Activated effector memory CD4-positive, alpha-beta T cell treated with anti-CD3 and anti-CD28 coated beads, Interleukin-2, amount 50 U/mL, for 16 hours (primary cell): ENCODE data around the gene ABL2.

Experiments
- DNase-seq: peaks from one replicate; pipeline ENCODE4 v3.0.0-alpha.2; 2020

The ABL2 gene

DNA sequence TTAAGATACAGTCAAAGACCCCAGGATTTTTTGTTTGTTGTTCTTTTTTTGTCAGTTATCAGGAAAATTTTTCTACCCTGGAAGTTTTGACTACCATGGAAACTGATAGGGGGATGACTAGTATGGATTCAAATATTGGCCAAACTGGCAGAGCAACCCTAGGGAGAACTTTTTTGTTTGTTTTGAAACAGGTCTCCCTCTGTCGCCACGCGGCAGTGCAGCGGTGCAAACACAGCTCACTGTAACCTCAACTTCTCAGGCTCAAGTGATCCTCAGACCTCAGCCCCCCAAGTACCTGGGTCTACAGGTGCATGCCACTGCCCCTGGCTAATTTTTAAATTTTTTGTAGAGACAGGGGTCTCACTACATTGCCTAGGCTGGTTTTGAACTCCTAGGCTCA is 101.0 kb downstream of the ABL2 start:
- no peak for DNase-seq

GRCh38 chr1:179127163-179127895 is 102.1 kb downstream of the ABL2 start:
- no peak for DNase-seq

DNA sequence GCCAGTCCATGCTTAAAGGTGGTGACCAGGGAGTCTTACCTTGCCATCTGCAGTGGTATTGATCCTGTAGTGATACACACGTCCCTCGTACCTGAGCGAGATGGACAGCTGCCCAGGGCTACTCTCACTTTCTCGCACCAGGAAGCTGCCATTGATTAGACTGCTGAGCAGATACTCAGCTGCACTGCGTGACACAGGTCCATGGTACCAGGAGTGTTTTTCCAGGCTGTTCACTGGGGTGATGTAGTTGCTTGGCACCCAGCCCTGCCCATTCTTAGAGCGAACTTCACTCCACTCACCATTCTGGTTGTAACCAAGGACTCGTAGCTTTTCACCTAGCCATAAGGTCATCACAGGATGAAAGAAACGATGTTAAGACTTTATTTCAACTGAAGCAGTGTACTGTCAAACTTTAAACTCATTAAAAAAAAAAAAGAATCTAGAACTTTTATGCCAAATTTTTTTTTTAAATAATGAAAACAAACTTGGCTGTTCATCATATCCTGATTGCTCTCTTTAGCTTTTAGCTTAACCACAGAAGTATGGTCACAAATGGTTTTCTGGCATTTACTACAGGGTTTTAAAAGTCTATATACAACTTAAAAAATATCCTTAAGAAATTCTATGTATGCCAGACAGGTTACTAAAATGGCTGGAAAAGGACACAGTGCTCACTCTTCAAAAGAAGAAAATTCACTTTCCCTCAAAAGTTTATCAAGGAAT is 103.0 kb downstream of the ABL2 start:
- DNase-seq, result no peak

- no peak for DNase-seq
Observed at GRCh38 chr1:179124873-179125272, 104.6 kb downstream of the ABL2 start.

DNA sequence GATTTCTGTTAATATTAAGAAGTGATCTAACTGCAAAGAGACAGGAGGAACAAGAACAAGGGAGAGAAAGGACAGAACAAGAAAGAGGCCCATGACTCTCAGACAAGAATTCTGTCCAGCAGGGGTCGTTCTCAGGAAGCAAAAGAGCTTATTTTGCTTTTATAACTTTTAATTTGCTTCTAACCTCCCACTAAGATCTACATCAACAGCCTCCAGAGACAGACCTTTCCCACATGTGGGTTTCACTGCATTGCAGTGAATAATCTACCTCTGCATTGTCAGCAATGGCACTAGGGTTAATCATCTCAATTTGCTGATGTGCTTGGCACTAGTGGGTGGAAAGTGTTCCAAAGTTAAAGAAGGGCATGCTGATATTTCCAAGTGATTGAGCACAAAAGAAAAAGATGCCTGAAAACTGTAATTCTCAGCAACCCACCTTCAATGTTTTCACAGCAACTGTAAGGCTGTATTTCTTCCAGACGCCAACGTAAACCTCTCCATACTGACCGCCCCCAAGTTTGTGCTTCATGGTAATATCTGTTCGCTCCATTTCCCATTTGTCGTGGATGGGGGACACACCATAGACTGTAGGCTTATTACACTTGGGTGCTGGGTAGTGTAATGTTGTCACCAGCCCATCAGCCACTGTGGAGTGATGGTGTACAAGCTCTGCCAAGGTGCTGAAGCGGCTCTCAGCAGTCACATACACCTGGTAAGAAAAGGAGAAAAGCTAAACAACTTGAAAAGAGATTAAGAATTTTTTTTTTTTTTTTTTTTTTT is 108.1 kb downstream of the ABL2 start:
- DNase-seq, result no peak

GRCh38 chr1:179120736-179121135 is 108.7 kb downstream of the ABL2 start:
- DNase-seq, result no peak

- no peak for DNase-seq
Observed at GRCh38 chr1:179119513-179119912, 110.0 kb downstream of the ABL2 start.

- no peak for DNase-seq
Observed at GRCh38 chr1:179115181-179115580, 114.3 kb downstream of the ABL2 start.

GRCh38 chr1:179108644-179109043 is 120.8 kb downstream of the ABL2 start:
- no peak for DNase-seq

DNA sequence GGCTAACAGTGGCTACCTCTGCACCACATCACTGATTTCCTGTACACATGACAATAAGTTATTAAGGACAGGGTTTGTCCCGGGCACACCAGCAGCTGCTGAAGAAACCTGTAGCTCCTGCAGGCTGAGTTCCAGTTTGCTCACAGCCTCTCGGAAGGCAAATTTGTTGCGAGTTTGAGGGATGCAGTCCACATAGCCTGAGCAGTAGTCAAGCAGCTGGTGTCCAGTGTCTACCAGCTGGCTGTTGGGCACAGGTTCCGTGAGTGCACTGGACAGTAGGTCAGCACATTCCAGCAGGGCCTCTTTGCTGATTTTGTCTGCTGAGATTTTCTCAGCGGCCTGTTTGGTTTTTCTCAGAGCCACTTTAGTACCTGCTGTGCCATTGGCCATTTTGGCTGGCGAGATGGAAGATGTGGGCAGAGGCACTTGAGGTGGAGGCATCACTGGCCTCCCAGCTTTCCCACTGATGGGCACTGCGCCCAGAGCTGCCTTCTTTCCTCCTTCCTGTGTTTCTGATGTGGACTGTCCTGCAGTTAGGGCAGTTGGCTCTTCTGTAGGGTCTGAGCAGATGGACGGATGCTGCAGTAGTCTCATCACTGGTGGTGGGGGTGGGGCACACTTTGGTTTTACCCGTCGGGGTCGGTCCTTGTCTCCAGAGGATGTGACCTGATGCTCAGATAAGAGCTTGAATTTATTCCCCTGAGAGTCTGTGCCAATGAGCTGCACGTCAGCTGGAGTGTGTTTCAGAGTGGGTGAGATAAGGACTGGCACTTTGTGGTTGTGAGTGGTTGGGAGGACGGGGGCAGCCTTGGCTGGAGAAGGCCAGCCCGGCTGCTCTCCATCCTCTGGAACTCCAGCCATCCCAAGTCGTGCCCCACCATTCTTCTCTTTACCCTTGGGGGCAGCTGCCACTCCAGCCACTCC is 121.5 kb downstream of the ABL2 start:
- DNase-seq, result no peak

DNA sequence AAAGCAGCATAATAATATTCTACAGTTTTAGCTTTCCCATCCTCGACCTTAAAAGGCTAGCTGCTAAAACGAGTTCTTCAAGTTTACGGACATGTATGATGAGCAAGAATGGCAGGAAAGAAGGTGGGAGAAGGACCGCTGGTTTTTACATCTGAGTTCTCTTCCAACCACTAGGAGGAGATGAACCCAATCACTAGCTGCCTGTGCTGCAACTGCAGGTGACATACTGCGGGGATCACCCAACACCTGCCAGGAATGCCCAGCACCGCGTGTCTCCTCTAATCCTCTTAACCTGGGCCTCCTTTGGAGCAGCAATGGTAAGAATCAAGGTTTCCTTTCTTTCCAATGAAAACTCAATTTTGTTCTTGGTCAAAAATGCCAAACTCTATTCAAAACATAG is 124.1 kb downstream of the ABL2 start:
- DNase-seq, result no peak

DNA sequence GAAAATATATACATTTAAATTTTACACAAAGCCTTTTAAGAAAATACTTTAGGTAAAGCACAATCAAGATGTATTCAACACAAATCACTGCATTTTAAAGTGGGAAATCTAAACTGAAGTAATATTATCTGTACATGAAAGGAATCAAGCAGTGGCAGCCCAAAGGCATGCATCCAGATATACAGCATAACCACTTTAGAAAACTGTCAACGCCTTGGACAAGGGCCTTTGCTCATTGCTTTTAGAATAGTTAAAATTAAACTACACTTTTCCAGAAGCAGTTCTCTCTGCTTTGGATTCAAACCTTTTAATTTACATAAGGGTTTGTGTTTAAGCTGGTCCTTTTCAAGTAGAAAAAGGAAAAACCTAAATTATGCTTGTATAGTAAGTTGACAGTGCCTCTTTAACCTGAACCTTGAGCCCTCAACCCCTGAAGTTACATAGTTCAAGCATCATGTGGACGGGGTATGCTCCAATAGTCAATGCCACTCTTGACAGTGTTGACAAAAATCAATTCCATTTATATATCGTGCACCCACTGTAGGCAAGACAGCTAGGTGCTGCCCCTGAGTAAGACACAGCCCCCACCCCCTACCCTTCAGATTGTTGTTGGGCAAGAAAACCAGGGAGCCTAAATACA is 124.7 kb downstream of the ABL2 start:
- no peak for DNase-seq

GRCh38 chr1:179103999-179104398 is 125.5 kb downstream of the ABL2 start:
- no peak for DNase-seq

DNA sequence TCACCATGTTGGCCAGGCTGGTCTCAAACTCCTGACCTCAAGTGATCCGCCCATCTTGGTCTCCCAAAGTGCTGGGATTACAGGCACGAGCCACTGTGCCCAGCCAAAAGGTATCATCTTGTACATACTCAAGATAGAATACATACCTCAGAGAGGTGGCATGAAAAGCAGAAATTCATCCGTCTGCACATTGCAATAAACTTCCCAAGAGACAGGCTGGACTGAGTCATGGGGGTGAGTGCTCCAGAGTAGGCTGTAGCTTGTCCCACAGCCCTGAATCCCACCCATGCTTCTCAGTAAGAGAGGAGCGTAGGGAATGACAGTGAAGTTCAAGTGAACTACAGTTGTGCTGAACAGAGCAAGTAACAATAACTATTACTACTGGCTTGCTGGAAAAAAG is 127.9 kb downstream of the ABL2 start:
- DNase-seq, result no peak

GRCh38 chr1:179099891-179100290 is 129.6 kb downstream of the ABL2 start:
- no peak for DNase-seq

DNA sequence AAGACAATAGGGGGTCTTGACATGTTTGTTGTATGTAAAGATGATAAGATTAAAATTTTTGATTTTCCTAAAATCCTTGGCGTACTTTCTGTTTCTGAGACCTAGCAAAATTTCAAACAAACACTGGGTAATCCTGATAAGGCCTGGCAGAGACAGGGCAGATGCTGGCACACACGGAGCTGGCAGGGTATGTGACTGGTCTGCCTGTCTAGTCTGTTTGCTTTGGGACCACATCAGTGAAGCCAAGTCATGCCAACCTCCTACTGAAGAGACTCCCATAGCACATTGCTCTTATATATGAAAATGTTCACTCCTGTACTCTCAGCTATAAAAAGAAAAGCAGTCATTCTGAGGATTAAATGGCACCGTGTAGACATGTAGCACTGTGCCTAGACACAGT is 133.6 kb downstream of the ABL2 start:
- no peak for DNase-seq

GRCh38 chr1:179095377-179095776 is 134.1 kb downstream of the ABL2 start:
- DNase-seq, result no peak

DNA sequence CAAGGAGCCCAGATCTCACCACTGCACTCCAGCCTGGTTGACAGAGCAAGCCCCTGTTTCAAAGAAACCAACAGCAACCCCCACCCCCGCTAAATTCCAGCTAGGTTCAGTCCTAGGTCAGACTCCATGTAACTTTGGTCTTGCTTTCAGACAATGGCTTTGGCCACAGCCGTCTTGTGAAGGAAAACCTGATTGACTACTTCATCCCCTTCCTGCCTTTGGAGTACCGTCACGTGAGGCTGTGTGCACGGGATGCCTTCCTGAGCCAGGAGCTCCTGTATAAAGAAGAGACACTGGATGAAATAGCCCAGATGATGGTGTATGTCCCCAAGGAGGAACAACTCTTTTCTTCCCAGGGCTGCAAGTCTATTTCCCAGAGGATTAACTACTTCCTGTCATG is 134.7 kb downstream of the ABL2 start:
- DNase-seq, result no peak

DNA sequence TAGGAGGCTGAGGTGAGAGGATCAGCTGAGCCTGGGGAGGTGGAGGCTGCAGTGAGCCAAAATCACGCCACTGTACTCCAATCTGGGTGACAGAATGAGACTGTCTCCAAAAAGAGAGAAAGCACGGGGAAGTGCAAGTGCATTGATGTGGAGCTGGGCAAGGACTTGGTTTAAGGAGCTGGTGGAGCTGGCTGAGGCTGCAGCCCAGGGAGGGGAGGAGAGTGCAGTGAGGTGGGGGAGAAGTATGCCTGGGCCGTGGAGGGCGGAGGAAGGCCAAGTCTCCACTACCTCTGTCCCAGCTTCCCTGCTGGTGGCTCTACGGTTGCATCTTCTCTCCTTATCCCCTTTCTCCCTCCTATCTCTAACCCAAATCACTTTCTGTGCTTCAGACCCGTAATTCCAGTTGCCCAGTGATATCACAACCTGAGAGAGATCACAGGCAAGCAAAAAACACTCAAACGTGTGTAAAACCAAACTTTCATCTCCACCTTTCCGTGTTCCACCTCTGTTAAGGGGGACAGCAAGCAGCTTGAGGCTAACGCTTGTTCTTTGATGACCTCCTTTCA is 136.5 kb downstream of the ABL2 start:
- DNase-seq, result no peak

DNA sequence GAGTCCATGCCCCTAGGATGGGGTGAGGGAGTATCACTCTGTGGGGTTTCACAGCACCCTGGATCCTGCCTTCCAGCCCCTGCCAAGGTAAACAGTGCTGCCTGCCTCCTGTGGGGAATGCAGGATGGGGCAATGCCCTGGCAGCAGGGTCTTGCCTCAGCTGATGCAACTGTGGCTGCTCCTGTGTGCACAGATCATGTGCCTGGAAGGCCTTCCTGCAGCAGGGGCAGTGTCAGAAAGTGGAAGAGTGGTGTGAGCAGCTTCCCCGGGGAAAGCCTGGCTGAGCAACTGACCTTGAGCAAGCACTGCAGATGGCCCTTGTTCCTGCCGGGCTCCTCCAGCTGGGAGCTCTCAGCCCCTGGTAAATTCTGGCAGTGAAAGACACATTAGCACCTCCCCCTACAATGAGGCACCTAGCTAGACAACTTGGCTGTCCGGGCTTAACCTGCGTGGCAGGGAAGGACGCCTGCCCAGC is 137.7 kb downstream of the ABL2 start:
- no peak for DNase-seq

GRCh38 chr1:179090923-179091322 is 138.6 kb downstream of the ABL2 start:
- no peak for DNase-seq

- no peak for DNase-seq
Observed at GRCh38 chr1:179090522-179090921, 139.0 kb downstream of the ABL2 start.
